ENCODE data around the gene EXOC6B. TPM values are rescaled to one million over a fixed set of nuclear protein-coding genes. Genes with fewer than 3 reads are reported as not detected.

EXOC6B gene
- total RNA-seq, 1 donor, result 9.2 TPM

GRCh38 chr2:72796766-72797165, 29.1 kb downstream of the EXOC6B start:
- DNase-seq (ENCODE audit: low read depth in 2 of 3, low spot score in 2 of 3), result no peak

- no peak for DNase-seq (ENCODE audit: low read depth in 2 of 3, low spot score in 2 of 3)
These were observed 31.3 kb downstream of the EXOC6B start for GRCh38 chr2:72794572-72794971.

GRCh38 chr2:72793798-72794440, 31.9 kb downstream of the EXOC6B start:
- DNase-seq (ENCODE audit: low read depth in 2 of 3, low spot score in 2 of 3), result no peak

GRCh38 chr2:72789241-72789640, 36.6 kb downstream of the EXOC6B start:
- no peak for DNase-seq (ENCODE audit: low read depth in 2 of 3, low spot score in 2 of 3)

- DNase-seq (ENCODE audit: low read depth in 2 of 3, low spot score in 2 of 3), result no peak
These were observed 37.1 kb downstream of the EXOC6B start for GRCh38 chr2:72788756-72789155.

- no peak for DNase-seq (ENCODE audit: low read depth in 2 of 3, low spot score in 2 of 3)
These were observed 40.3 kb downstream of the EXOC6B start for GRCh38 chr2:72785517-72785916.

GRCh38 chr2:72782520-72782919, 43.3 kb downstream of the EXOC6B start:
- no peak for DNase-seq (ENCODE audit: low read depth in 2 of 3, low spot score in 2 of 3)

- no peak for DNase-seq (ENCODE audit: low read depth in 2 of 3, low spot score in 2 of 3)
These were observed 44.4 kb downstream of the EXOC6B start for GRCh38 chr2:72781480-72781879.

GRCh38 chr2:72780477-72780876, 45.4 kb downstream of the EXOC6B start:
- DNase-seq (ENCODE audit: low read depth in 2 of 3, low spot score in 2 of 3), result peak in 1 of 3 donors; percentile 27

- no peak for DNase-seq (ENCODE audit: low read depth in 2 of 3, low spot score in 2 of 3)
These were observed 46.3 kb downstream of the EXOC6B start for GRCh38 chr2:72779495-72779894.

- DNase-seq (ENCODE audit: low read depth in 2 of 3, low spot score in 2 of 3), result no peak
These were observed 47.4 kb downstream of the EXOC6B start for GRCh38 chr2:72778410-72778809.

GRCh38 chr2:72770879-72771461, 54.9 kb downstream of the EXOC6B start:
- DNase-seq (ENCODE audit: low read depth in 2 of 3, low spot score in 2 of 3), result peak; percentile 37 to 88 (median 68)

GRCh38 chr2:72765997-72766609, 59.7 kb downstream of the EXOC6B start:
- DNase-seq (ENCODE audit: low read depth in 2 of 3, low spot score in 2 of 3), result no peak

- DNase-seq (ENCODE audit: low read depth in 2 of 3, low spot score in 2 of 3), result peak in 1 of 3 donors; percentile 26
These were observed 63.6 kb downstream of the EXOC6B start for GRCh38 chr2:72762276-72762675.

- DNase-seq (ENCODE audit: low read depth in 2 of 3, low spot score in 2 of 3), result no peak
These were observed 66.1 kb downstream of the EXOC6B start for GRCh38 chr2:72759755-72760154.

- peak in 1 of 3 donors; percentile 2 for DNase-seq (ENCODE audit: low read depth in 2 of 3, low spot score in 2 of 3)
These were observed 68.6 kb downstream of the EXOC6B start for GRCh38 chr2:72757177-72757775.

GRCh38 chr2:72755647-72756423, 70.0 kb downstream of the EXOC6B start:
- DNase-seq (ENCODE audit: low read depth in 2 of 3, low spot score in 2 of 3), result no peak

GRCh38 chr2:72754628-72755320, 71.1 kb downstream of the EXOC6B start:
- no peak for DNase-seq (ENCODE audit: low read depth in 2 of 3, low spot score in 2 of 3)

GRCh38 chr2:72750977-72751639, 74.7 kb downstream of the EXOC6B start:
- DNase-seq (ENCODE audit: low read depth in 2 of 3, low spot score in 2 of 3), result no peak

GRCh38 chr2:72750466-72750865, 75.4 kb downstream of the EXOC6B start:
- DNase-seq (ENCODE audit: low read depth in 2 of 3, low spot score in 2 of 3), result no peak
